HCT116 (cell line): ENCODE data around the gene PPP1R37.

Experiments used
- CTCF ChIP-seq, 3 experiments: fragments of 200-600 bp in 1 of 3; sonication (generic) in 1 of 3; IDR thresholded peaks in 2 of 3; conservative IDR thresholded peaks in 1 of 3; 2 replicates each; pipeline ENCODE4 v1.5.1; 2012 to 2017; ENCODE audit warnings: low read depth in 2 of 3, low read length in 2 of 3, antibody characterized with exemption in 1 of 3, borderline replicate concordance in 1 of 3, control low read depth in 1 of 3, mild to moderate bottlenecking in 1 of 3, mixed read lengths in 1 of 3, mixed run types in 1 of 3, moderate library complexity in 1 of 3; ENCODE audit not compliant: insufficient read depth in 1 of 3
- YY1 ChIP-seq: IDR thresholded peaks from 2 replicates; pipeline ENCODE4 v1.6.1; 2011; ENCODE audit warnings: low read length, low read depth, moderate library complexity, mild to moderate bottlenecking; ENCODE audit not compliant: insufficient replicate concordance; ENCODE audit errors: extremely low read depth

GRCh38 chr19:45133661-45134060 is 40.7 kb downstream of the PPP1R37 start:
- TF ChIP-seq CTCF (IDR thresholded peaks at IDR 0.05 in 2 of 3, conservative IDR thresholded peaks at IDR 0.05 in 1 of 3; ENCODE audit: borderline replicate concordance in 1 of 3, insufficient read depth in 1 of 3, low read depth in 2 of 3, low read length in 2 of 3), result no peak
- no peak for TF ChIP-seq YY1
